Muscle of back (tissue), 10 donors: ENCODE results near the gene ZNF620. TPM values are rescaled to one million over a fixed set of nuclear protein-coding genes. Genes with fewer than 3 reads are reported as not detected.

Source experiments
- polyA plus RNA-seq, 10 donors: library from polyadenylated mRNA; unstranded; fragments of 120-200 nt; gene quantifications; one replicate each; pipeline ENCODE4 v1.2.1, GENCODE V29; 2013; ENCODE audit not compliant: insufficient read length in 10 of 10

ZNF620 gene
- polyA plus RNA-seq, 10 donors = 1.9 to 3.4 (median 2.7) TPM

Other genes with a start within 250 kb of the ZNF620 start
- gene EIF1B, start 196.3 kb upstream of the ZNF620 start, polyA plus RNA-seq = 10 to 100 TPM; 55.6 to 76.1 (median 64.2) TPM
- under 1 TPM; 0.18 to 0.90 (median 0.49) TPM for gene ENTPD3, start 118.9 kb upstream of the ZNF620 start, polyA plus RNA-seq
- 1,000 to 10,000 TPM; 2,533 to 2,974 (median 2,700) TPM for gene RPL14, start 48.7 kb upstream of the ZNF620 start, polyA plus RNA-seq
- 1 to 10 TPM; 2.9 to 4.4 (median 3.6) TPM for gene ZNF619, start 28.9 kb upstream of the ZNF620 start, polyA plus RNA-seq
- 10 to 100 TPM; 10.7 to 17.0 (median 12.7) TPM for gene ZNF621, start 18.9 kb downstream of the ZNF620 start, polyA plus RNA-seq